Activated CD8-positive, alpha-beta T cell treated with anti-CD3 and anti-CD28 coated beads for 36 hours (primary cell): ENCODE measurements around the gene RFC1. TPM values are rescaled to one million over a fixed set of nuclear protein-coding genes. Genes with fewer than 3 reads are reported as not detected.
A peak's percentile ranks its signal among the peaks of the same experiment; 100 is the strongest.
"Not testable (repeated sequence)": the region's sequence is repeated elsewhere in the genome, so short reads cannot be mapped to it uniquely, and the experiment has no call there.

Source experiments
- ATAC-seq: fragments of 200-7000 bp; cut with Tn5 transposase; one replicate; pipeline ENCODE4 v1.10.0; 2021; ENCODE audit warnings: mild to moderate bottlenecking, moderate library complexity
- CTCF ChIA-PET: fragments of 350-600 bp; sonication (Branson Sonifier 250); formaldehyde crosslinking; loops from one replicate; lab custom pipeline; 2021; ENCODE audit warnings: antibody characterized with exemption; lab: Charles Lee
- POLR2A ChIA-PET: fragments of 350-600 bp; sonication (Branson Sonifier 250); formaldehyde crosslinking; loops from one replicate; lab custom pipeline; 2021; ENCODE audit warnings: antibody characterized with exemption; lab: Charles Lee
- DNase-seq: peaks from one replicate; pipeline ENCODE4 v3.0.0-alpha.2; 2020
- H3K27ac Mint-ChIP-seq: one replicate; pipeline ENCODE4 v1.8.0; 2021; ENCODE audit warnings: mild to moderate bottlenecking, mixed read lengths
- H3K27me3 Mint-ChIP-seq: one replicate; pipeline ENCODE4 v1.8.0; 2021; ENCODE audit warnings: mixed read lengths
- H3K36me3 Mint-ChIP-seq: one replicate; pipeline ENCODE4 v1.8.0; 2021; ENCODE audit warnings: low read depth, mixed read lengths
- H3K4me1 Mint-ChIP-seq: one replicate; pipeline ENCODE4 v1.8.0; 2021; ENCODE audit warnings: low read depth, mixed read lengths
- H3K4me3 Mint-ChIP-seq: one replicate; pipeline ENCODE4 v1.8.0; 2021; ENCODE audit warnings: mild to moderate bottlenecking, moderate library complexity, mixed read lengths
- H3K9me3 Mint-ChIP-seq: one replicate; pipeline ENCODE4 v1.8.0; 2021; ENCODE audit warnings: mixed read lengths
- intact Hi-C: fragments of 100-400 bp; cut with micrococcal nuclease; formaldehyde crosslinking; loops from one replicate; pipeline ENCODE4 v1.10.0; 2022
- total RNA-seq, 2 experiments: library from RNA; stranded (reverse); gene quantifications; one replicate each; pipeline ENCODE4 v1.2.3, GENCODE V29; 2021
- TF ChIP-seq, protein P1 (sequence below): fragments of 200-600 bp; IDR thresholded peaks from one replicate; pipeline ENCODE4 v1.8.0; 2022; ENCODE audit warnings: antibody characterized with exemption, mild to moderate bottlenecking

RFC1 gene
- total RNA-seq, 2 experiments from 2014 or later = 108 to 114 TPM

DNA sequence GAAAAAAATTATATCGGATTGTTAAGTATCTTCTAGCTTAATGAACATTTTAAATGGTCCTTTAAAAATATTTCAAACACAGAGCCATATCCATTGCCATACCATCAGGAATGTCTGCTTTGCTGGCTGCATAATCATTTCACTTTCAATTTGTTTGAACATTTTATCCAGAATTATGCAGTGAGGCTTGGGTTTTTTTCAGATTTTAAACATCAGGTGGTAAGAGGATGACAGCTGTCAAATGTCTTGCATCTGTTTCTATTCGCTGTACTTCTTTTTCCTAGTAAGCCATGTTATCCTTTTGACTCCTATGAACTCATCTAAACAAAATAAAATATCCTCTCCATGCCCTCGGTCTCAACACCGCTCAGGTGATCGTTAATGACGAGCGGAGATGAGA is 802 bp downstream of the RFC1 start:
- intact Hi-C loops = no loop called here
- peak overlapping the region; percentile 95 for H3K27ac Mint-ChIP-seq
- TF ChIP-seq, protein P1, sequence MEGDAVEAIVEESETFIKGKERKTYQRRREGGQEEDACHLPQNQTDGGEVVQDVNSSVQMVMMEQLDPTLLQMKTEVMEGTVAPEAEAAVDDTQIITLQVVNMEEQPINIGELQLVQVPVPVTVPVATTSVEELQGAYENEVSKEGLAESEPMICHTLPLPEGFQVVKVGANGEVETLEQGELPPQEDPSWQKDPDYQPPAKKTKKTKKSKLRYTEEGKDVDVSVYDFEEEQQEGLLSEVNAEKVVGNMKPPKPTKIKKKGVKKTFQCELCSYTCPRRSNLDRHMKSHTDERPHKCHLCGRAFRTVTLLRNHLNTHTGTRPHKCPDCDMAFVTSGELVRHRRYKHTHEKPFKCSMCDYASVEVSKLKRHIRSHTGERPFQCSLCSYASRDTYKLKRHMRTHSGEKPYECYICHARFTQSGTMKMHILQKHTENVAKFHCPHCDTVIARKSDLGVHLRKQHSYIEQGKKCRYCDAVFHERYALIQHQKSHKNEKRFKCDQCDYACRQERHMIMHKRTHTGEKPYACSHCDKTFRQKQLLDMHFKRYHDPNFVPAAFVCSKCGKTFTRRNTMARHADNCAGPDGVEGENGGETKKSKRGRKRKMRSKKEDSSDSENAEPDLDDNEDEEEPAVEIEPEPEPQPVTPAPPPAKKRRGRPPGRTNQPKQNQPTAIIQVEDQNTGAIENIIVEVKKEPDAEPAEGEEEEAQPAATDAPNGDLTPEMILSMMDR = no peak
- peaks cover 25% of the 10 kb centered on the region for H3K36me3 Mint-ChIP-seq
- H3K27me3 Mint-ChIP-seq = no peaks in the 10 kb centered on the region
- CTCF ChIA-PET = interaction anchor here (1.0 to 2.8 kb wide), 3 partner anchors 9 to 71 kb away, joined by 3 to 12 read pairs (median 5); no protein-coding TSS in a partner anchor
- H3K4me3 Mint-ChIP-seq = peak overlapping the region; percentile 91
- no peak for DNase-seq
- peak; percentile 14 for ATAC-seq
- POLR2A ChIA-PET = interaction anchor here (0.5 to 6.3 kb wide), 9 partner anchors 9 to 1093 kb away, joined by 3 to 87 read pairs (median 6); partner anchors contain the start of genes LIAS, RPL9 and WDR19
- H3K9me3 Mint-ChIP-seq = peaks cover 2% of the 10 kb centered on the region
- peaks cover 26% of the 10 kb centered on the region for H3K4me1 Mint-ChIP-seq

DNA sequence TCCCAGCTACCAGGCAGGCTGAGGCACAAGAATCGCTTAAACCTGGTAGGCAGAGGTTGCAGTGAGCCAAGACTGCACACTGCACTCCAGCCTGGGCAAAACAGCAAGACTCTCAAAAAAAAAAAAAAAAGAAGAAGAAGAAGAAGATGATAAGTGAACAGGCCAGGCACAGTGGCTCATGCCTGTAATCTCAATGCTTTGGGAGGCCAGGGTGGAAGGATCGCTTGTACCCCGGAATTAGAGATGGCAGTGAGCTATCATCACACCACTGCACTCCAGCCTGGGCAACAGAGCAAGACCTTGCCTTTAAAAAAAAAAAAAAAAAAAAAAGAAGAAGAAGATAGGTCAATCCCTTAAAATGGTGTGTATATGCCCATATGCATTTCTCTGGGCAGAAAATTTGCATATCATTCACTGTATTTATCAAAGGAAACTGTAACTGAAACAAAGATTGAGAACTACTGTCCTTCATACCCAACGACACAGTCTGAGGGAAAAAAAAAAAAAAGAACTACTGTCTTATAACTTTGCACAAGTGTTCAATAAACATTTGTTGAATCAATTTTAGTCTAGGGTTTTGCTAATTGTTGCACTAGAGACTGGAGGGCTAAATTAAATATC is 2.3 kb downstream of the RFC1 start:
- peaks cover 30% of the 10 kb centered on the region for H3K4me1 Mint-ChIP-seq
- no peaks in the 10 kb centered on the region for H3K9me3 Mint-ChIP-seq
- ChIA-PET CTCF (interaction anchor here (2.8 kb wide), 1 partner anchor 9 kb away, joined by 12 read pairs; no protein-coding TSS in a partner anchor), POLR2A (interaction anchor here (1.2 to 6.3 kb wide), 4 partner anchors 11 to 181 kb away, joined by 3 to 87 read pairs (median 18); partner anchors contain the start of genes LIAS, RPL9 and WDR19)
- H3K36me3 Mint-ChIP-seq = peaks cover 32% of the 10 kb centered on the region
- ATAC-seq (peak; percentile 29), DNase-seq (no peak)
- H3K4me3 Mint-ChIP-seq = peak overlapping the region; percentile 91
- H3K27ac Mint-ChIP-seq = peak overlapping the region; percentile 87
- intact Hi-C loops = no loop called here
- no peaks in the 10 kb centered on the region for H3K27me3 Mint-ChIP-seq
- TF ChIP-seq, protein P1 = no peak

DNA sequence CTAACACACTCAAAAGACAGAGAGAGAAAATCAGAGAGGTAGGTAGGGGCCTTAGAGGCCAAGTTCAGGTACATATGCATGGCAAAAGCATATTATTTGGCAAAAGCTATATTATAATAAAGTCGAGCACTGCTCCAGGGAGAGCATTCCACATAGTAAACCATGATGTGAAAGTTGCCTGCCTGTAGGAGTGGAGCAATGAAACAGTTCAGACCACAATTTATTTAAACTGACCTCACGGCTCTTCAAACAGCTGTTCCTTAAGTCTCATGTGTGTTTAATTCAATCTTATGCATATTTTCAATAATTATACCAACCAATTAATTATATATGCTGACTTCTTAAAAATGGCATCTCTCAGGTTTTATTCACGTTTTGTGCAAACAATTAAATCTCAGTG is 3.3 kb downstream of the RFC1 start:
- H3K9me3 Mint-ChIP-seq = no peaks in the 10 kb centered on the region
- H3K36me3 Mint-ChIP-seq = peaks cover 36% of the 10 kb centered on the region
- peak overlapping the region; percentile 69 for H3K27ac Mint-ChIP-seq
- ChIA-PET POLR2A (interaction anchor here (0.6 to 6.3 kb wide), 3 partner anchors 10 to 95 kb away, joined by 3 to 87 read pairs (median 3); no protein-coding TSS in a partner anchor), CTCF (no interaction called here)
- no peaks in the 10 kb centered on the region for H3K27me3 Mint-ChIP-seq
- no peak for DNase-seq
- H3K4me3 Mint-ChIP-seq = peak overlapping the region; percentile 31
- ATAC-seq = no peak
- intact Hi-C loops = no loop called here
- TF ChIP-seq, protein P1 = no peak
- peaks cover 40% of the 10 kb centered on the region for H3K4me1 Mint-ChIP-seq

DNA sequence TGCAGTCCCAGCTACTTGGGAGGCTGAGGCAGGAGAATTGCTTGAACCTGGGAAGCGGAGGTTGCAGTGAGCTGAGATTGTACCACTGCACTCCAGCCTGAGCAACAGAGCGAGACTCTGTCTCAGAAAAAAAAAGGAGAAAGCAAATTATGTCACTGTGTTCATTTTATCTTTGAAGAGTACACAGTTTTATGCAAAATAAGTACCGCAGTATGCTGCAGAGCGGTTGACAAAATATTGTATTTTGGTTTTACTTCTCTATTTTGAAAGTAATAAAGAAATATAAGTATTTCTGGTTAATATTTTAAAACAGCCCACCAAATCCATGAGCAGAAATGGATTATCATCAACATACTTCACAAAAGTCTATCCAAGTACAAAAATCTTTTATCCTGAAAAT is 5.6 kb downstream of the RFC1 start:
- POLR2A ChIA-PET, intact Hi-C loops: not testable (repeated sequence)

DNA sequence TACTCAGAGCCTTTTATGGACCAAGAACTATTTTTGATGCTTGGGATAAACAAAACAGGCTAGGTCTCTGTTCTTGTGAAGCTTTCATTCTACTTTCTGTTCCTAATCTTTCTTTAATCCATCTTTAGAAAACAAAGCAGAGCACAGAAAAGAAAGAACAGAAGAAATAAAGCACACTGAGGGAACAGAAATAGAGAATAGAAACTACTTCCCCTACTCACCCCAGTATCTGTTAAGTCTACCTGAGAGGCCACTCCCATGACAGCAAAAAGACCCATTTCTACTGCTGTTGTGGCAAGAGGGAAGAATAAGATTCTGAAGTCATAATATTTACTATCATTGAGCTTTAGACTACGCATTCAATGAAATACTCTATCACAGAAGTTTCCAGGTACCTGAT is 9.2 kb downstream of the RFC1 start:
- H3K4me3 Mint-ChIP-seq = peak overlapping the region; percentile 17

More for the DNA sequence above, 5.6 kb downstream of the RFC1 start:
- Mint-ChIP-seq H3K36me3 (peaks cover 40% of the 10 kb centered on the region), H3K4me1 (peaks cover 55% of the 10 kb centered on the region)
- CTCF ChIA-PET, H3K27me3 Mint-ChIP-seq, H3K27ac Mint-ChIP-seq, DNase-seq, H3K4me3 Mint-ChIP-seq, H3K9me3 Mint-ChIP-seq, ATAC-seq: not testable (repeated sequence)

More for the DNA sequence above, 9.2 kb downstream of the RFC1 start:
- TF ChIP-seq, protein P1 = no peak
- DNase-seq (no peak), ATAC-seq (no peak)
- Mint-ChIP-seq H3K36me3 (peaks cover 38% of the 10 kb centered on the region), H3K27me3 (no peaks in the 10 kb centered on the region), H3K4me1 (peaks cover 68% of the 10 kb centered on the region), H3K27ac (peak overlapping the region; percentile 90), H3K9me3 (no peaks in the 10 kb centered on the region)
- POLR2A ChIA-PET = interaction anchor here (0.7 to 1.8 kb wide), 4 partner anchors 9 to 100 kb away, joined by 3 to 12 read pairs (median 4); partner anchors contain the start of gene RFC1
- intact Hi-C loops = no loop called here
- CTCF ChIA-PET = interaction anchor here (0.9 to 1.7 kb wide), 2 partner anchors 8 to 333 kb away, joined by 3 to 5 read pairs; partner anchors contain the start of gene RFC1
